Smooth muscle cell (in vitro differentiated cells): ENCODE measurements around the gene ALK. TPM values are rescaled to one million over a fixed set of nuclear protein-coding genes. Genes with fewer than 3 reads are reported as not detected.

ENCODE experiments used
- DNase-seq: peaks from one replicate; lab custom pipeline; 2025; ENCODE audit not compliant: unreplicated experiment; lab: John Stamatoyannopoulos, UW
- H2AFZ ChIP-seq: fragments of 200-600 bp; sonication (generic); 2 replicates; pipeline ENCODE4 v1.6.0; 2016; ENCODE audit warnings: antibody characterized with exemption, low read depth, mild to moderate bottlenecking
- H3F3A ChIP-seq: fragments of 200-600 bp; sonication (generic); 2 replicates; pipeline ENCODE4 v1.6.0; 2017; ENCODE audit warnings: antibody characterized with exemption, low read depth
- H3K27ac ChIP-seq: fragments of 200-600 bp; sonication (generic); 2 replicates; pipeline ENCODE4 v1.5.1; 2016; ENCODE audit warnings: low read depth, mild to moderate bottlenecking
- H3K27me3 ChIP-seq: fragments of 200-600 bp; sonication (generic); 2 replicates; pipeline ENCODE4 v1.6.1; 2016; ENCODE audit warnings: low read depth, mild to moderate bottlenecking
- H3K36me3 ChIP-seq: fragments of 200-600 bp; sonication (generic); 2 replicates; pipeline ENCODE4 v1.5.1; 2016; ENCODE audit warnings: low read depth
- H3K4me1 ChIP-seq: fragments of 200-600 bp; sonication (generic); 2 replicates; pipeline ENCODE4 v1.5.1; 2016; ENCODE audit warnings: low read depth
- H3K4me2 ChIP-seq: fragments of 200-600 bp; sonication (generic); 2 replicates; pipeline ENCODE4 v1.6.0; 2016; ENCODE audit warnings: mild to moderate bottlenecking
- H3K4me3 ChIP-seq: fragments of 200-600 bp; sonication (generic); 2 replicates; pipeline ENCODE4 v1.5.1; 2016; ENCODE audit warnings: mild to moderate bottlenecking
- H3K79me2 ChIP-seq: fragments of 200-600 bp; sonication (generic); 2 replicates; pipeline ENCODE4 v1.6.0; 2016; ENCODE audit warnings: low read depth, mild to moderate bottlenecking
- H3K9ac ChIP-seq: fragments of 200-600 bp; sonication (generic); 2 replicates; pipeline ENCODE4 v1.6.0; 2016; ENCODE audit warnings: low read depth
- H3K9me3 ChIP-seq: fragments of 200-600 bp; sonication (generic); replicated peaks from 2 replicates; pipeline ENCODE4 v1.5.1; 2016; ENCODE audit warnings: low read depth
- H4K20me1 ChIP-seq: fragments of 200-600 bp; sonication (generic); 2 replicates; pipeline ENCODE4 v1.6.0; 2016; ENCODE audit warnings: low read depth
- WGBS: methylation state at CpG from one replicate; pipeline ENCODE4 v1.1.7; 2016; ENCODE audit warnings: low lambda C conversion rate; 5-methylcytosine and 5-hydroxymethylcytosine counted together
- polyA plus RNA-seq: library from polyadenylated mRNA; unstranded; fragments of >200 nt; fragmentation: Nextera tagmentation; extraction: Ambion mirVana; gene quantifications from 2 replicates; pipeline ENCODE4 v1.2.1, GENCODE V29; 2016
- total RNA-seq: library from RNA; depleted of rRNA; stranded (reverse); fragments of >200 nt; gene quantifications from 2 replicates; pipeline ENCODE4 v1.2.3, GENCODE V29; 2014
- TF ChIP-seq, protein P1 (sequence below): fragments of 200-600 bp; sonication (generic); IDR thresholded peaks from 2 replicates; pipeline ENCODE4 v1.5.1; 2017; ENCODE audit warnings: borderline replicate concordance, mild to moderate bottlenecking, antibody characterized with exemption; ENCODE audit not compliant: insufficient read depth, poor library complexity, severe bottlenecking

ALK gene
- total and polyA plus RNA-seq, 2 experiments from 2014 or later = 0.13 to 0.19 TPM

DNA sequence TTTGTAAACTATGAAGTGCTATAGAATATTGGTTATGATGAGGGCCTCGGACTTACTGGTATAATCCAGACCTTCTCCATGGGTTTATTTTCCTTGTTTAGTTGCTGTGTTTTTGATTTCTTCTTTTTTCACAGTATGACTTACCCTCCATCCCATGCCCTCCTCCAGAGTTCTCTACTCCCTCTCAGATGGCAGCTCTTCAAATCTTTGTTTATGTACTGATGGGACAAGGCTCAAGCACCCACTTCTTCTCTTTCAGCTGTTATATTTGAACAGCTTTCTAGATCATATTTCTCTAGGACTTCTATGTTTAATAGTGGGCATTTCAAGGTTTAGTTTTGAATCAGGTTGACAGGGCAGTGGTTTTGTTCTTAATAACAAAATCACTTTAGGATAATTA, 762.3 kb downstream of the ALK start:
- 96% methylated on average over 1 of the region's 1 CpG for WGBS
- Histone ChIP-seq H3K27ac (no peak overlapping the region), H4K20me1 (no peaks in the 10 kb centered on the region), H3K27me3 (no peaks in the 10 kb centered on the region), H3K9ac (no peak overlapping the region), H3K9me3 (no peaks in the 10 kb centered on the region), H2AFZ (no peak overlapping the region), H3K4me2 (no peak overlapping the region), H3K4me3 (no peak overlapping the region), H3K36me3 (peaks cover 7% of the 10 kb centered on the region), H3F3A (peaks cover 5% of the 10 kb centered on the region), H3K79me2 (no peaks in the 10 kb centered on the region), H3K4me1 (peaks cover 20% of the 10 kb centered on the region)
- no peak for DNase-seq
- TF ChIP-seq, protein P1, sequence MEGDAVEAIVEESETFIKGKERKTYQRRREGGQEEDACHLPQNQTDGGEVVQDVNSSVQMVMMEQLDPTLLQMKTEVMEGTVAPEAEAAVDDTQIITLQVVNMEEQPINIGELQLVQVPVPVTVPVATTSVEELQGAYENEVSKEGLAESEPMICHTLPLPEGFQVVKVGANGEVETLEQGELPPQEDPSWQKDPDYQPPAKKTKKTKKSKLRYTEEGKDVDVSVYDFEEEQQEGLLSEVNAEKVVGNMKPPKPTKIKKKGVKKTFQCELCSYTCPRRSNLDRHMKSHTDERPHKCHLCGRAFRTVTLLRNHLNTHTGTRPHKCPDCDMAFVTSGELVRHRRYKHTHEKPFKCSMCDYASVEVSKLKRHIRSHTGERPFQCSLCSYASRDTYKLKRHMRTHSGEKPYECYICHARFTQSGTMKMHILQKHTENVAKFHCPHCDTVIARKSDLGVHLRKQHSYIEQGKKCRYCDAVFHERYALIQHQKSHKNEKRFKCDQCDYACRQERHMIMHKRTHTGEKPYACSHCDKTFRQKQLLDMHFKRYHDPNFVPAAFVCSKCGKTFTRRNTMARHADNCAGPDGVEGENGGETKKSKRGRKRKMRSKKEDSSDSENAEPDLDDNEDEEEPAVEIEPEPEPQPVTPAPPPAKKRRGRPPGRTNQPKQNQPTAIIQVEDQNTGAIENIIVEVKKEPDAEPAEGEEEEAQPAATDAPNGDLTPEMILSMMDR = no peak

DNA sequence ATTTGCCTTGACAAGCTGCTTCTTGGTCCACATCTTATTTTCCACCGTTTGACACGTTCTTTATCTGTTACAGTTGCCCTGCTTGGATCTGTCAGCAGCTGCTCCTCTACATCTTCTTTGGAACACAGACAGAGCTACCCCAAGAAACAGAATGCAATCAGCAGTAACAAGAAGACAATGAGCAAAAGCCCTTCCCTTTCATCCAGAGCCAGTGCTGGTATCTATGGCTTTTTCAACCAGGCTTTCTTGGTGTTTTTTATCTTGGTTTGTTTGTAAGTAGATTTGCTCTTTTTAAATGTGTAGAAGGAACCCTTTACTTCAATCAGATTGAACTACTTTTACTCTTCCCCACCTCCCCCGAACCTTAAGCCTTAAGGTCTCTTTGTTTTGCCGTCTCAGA, 764.3 kb downstream of the ALK start:
- Histone ChIP-seq H3K4me3 (no peak overlapping the region), H3F3A (peaks cover 5% of the 10 kb centered on the region), H3K36me3 (peaks cover 10% of the 10 kb centered on the region)

GRCh38 chr2:29155578-29155977, 765.8 kb downstream of the ALK start:
- Histone ChIP-seq H2AFZ (no peak overlapping the region), H3F3A (peaks cover 5% of the 10 kb centered on the region), H3K4me2 (no peak overlapping the region), H3K36me3 (peaks cover 10% of the 10 kb centered on the region), H3K9me3 (no peaks in the 10 kb centered on the region), H3K79me2 (no peaks in the 10 kb centered on the region), H3K9ac (no peak overlapping the region), H3K4me3 (no peak overlapping the region), H3K4me1 (peaks cover 20% of the 10 kb centered on the region), H3K27me3 (no peaks in the 10 kb centered on the region), H3K27ac (no peak overlapping the region), H4K20me1 (no peaks in the 10 kb centered on the region)
- 25% methylated on average over 2 of the region's 2 CpGs for WGBS
- TF ChIP-seq, protein P1 = no peak
- no peak for DNase-seq

More for the DNA sequence above, 764.3 kb downstream of the ALK start:
- Histone ChIP-seq H3K79me2 (no peaks in the 10 kb centered on the region), H3K27me3 (no peaks in the 10 kb centered on the region), H4K20me1 (no peaks in the 10 kb centered on the region), H3K4me2 (no peak overlapping the region), H3K9ac (no peak overlapping the region), H3K4me1 (peaks cover 20% of the 10 kb centered on the region), H3K9me3 (no peaks in the 10 kb centered on the region), H3K27ac (no peak overlapping the region), H2AFZ (no peak overlapping the region)
- no peak for DNase-seq
- 55% methylated on average over 4 of the region's 4 CpGs for WGBS
- TF ChIP-seq, protein P1 = no peak

GRCh38 chr2:29154610-29155009, 766.8 kb downstream of the ALK start:
- Histone ChIP-seq H3K4me2 (no peak overlapping the region), H3K79me2 (no peaks in the 10 kb centered on the region), H3K9me3 (no peaks in the 10 kb centered on the region), H3F3A (peaks cover 5% of the 10 kb centered on the region), H3K9ac (no peak overlapping the region), H3K27ac (no peak overlapping the region), H2AFZ (no peak overlapping the region), H3K4me3 (no peak overlapping the region), H3K27me3 (no peaks in the 10 kb centered on the region), H3K4me1 (peaks cover 20% of the 10 kb centered on the region), H4K20me1 (no peaks in the 10 kb centered on the region), H3K36me3 (peaks cover 10% of the 10 kb centered on the region)
- TF ChIP-seq, protein P1 = no peak
- DNase-seq = no peak
- WGBS = 94% methylated on average over 2 of the region's 2 CpGs
